Measurements from ENCODE around the gene IRF4. TPM values are rescaled to one million over a fixed set of nuclear protein-coding genes. Genes with fewer than 3 reads are reported as not detected.

Gene IRF4
- total RNA-seq, 1 donor from 2014 or later = under 0.01 TPM

Other genes with a start within 250 kb of the IRF4 start
- 27.3 and 32.9 TPM in 2 replicates for gene DUSP22, start 99.3 kb upstream of the IRF4 start, total RNA-seq

All from dermis microvascular lymphatic vessel endothelial cell (primary cell).